ENCODE results near the gene PTAR1.
"Not testable (repeated sequence)": the region's sequence is repeated elsewhere in the genome, so short reads cannot be mapped to it uniquely, and the experiment has no call there.

The PTAR1 gene

GRCh38 chr9:69759421-69760277, at the start of gene PTAR1:
Gene PTAR1 (minus strand): TSS chr9:69760011. CDS start chr9:69759938, 73 bp downstream.
- peak; percentile 76 to 84 for DNase-seq (ENCODE audit: low read depth in 2 of 2)

- peak in 1 of 2 donors; percentile 8 for DNase-seq (ENCODE audit: low read depth in 2 of 2)
Measured at GRCh38 chr9:69809304-69809863, 49.6 kb upstream of the PTAR1 start.

GRCh38 chr9:69806627-69807026, 46.8 kb upstream of the PTAR1 start:
- no peak for DNase-seq (ENCODE audit: low read depth in 2 of 2)

- no peak for DNase-seq (ENCODE audit: low read depth in 2 of 2)
Measured at GRCh38 chr9:69805962-69806515, 46.2 kb upstream of the PTAR1 start.

GRCh38 chr9:69801989-69802388, 42.2 kb upstream of the PTAR1 start:
- DNase-seq (ENCODE audit: low read depth in 2 of 2), result no peak

- DNase-seq (ENCODE audit: low read depth in 2 of 2), result not testable (repeated sequence)
Measured at GRCh38 chr9:69800027-69800426, 40.2 kb upstream of the PTAR1 start.

- DNase-seq (ENCODE audit: low read depth in 2 of 2), result not testable (repeated sequence)
Measured at GRCh38 chr9:69799521-69799920, 39.7 kb upstream of the PTAR1 start.

- no peak for DNase-seq (ENCODE audit: low read depth in 2 of 2)
Measured at GRCh38 chr9:69798744-69799143, 38.9 kb upstream of the PTAR1 start.

- DNase-seq (ENCODE audit: low read depth in 2 of 2), result no peak
Measured at GRCh38 chr9:69797675-69798074, 37.9 kb upstream of the PTAR1 start.

- DNase-seq (ENCODE audit: low read depth in 2 of 2), result no peak
Measured at GRCh38 chr9:69794356-69794755, 34.5 kb upstream of the PTAR1 start.

- DNase-seq (ENCODE audit: low read depth in 2 of 2), result no peak
Measured at GRCh38 chr9:69785757-69786156, 25.9 kb upstream of the PTAR1 start.

GRCh38 chr9:69773258-69773657, 13.4 kb upstream of the PTAR1 start:
- no peak for DNase-seq (ENCODE audit: low read depth in 2 of 2)

GRCh38 chr9:69771775-69772418, 12.1 kb upstream of the PTAR1 start:
- no peak for DNase-seq (ENCODE audit: low read depth in 2 of 2)

- no peak for DNase-seq (ENCODE audit: low read depth in 2 of 2)
Measured at GRCh38 chr9:69768716-69769115, 8.9 kb upstream of the PTAR1 start.

GRCh38 chr9:69768101-69768500, 8.3 kb upstream of the PTAR1 start:
- no peak for DNase-seq (ENCODE audit: low read depth in 2 of 2)

GRCh38 chr9:69763862-69764261, 4.1 kb upstream of the PTAR1 start:
- not testable (repeated sequence) for DNase-seq (ENCODE audit: low read depth in 2 of 2)

- DNase-seq (ENCODE audit: low read depth in 2 of 2), result no peak
Measured at GRCh38 chr9:69762527-69762926, 2.7 kb upstream of the PTAR1 start.

GRCh38 chr9:69760278-69760610, 433 bp upstream of the PTAR1 start:
- no peak for DNase-seq (ENCODE audit: low read depth in 2 of 2)

- DNase-seq (ENCODE audit: low read depth in 2 of 2), result no peak
Measured at GRCh38 chr9:69759021-69759420, 790 bp downstream of the PTAR1 start.

- no peak for DNase-seq (ENCODE audit: low read depth in 2 of 2)
Measured at GRCh38 chr9:69757996-69758675, 1.7 kb downstream of the PTAR1 start.

- DNase-seq (ENCODE audit: low read depth in 2 of 2), result no peak
Measured at GRCh38 chr9:69755205-69755604, 4.6 kb downstream of the PTAR1 start.

- DNase-seq (ENCODE audit: low read depth in 2 of 2), result no peak
Measured at GRCh38 chr9:69753830-69754229, 6.0 kb downstream of the PTAR1 start.

Data from stimulated activated CD8-positive, alpha-beta memory T cell treated with anti-CD3 and anti-CD28 coated beads, Interleukin-2, amount 100 ng/mL, for 1 hour (primary cell).